Measurements from ENCODE around the gene GCSAML. TPM values are rescaled to one million over a fixed set of nuclear protein-coding genes. Genes with fewer than 3 reads are reported as not detected.

The GCSAML gene
- total and polyA plus RNA-seq, 2 of the 13 experiments (the other 11 are each of a cell fraction or from before 2014, with no cell fraction given), result not detected

DNA sequence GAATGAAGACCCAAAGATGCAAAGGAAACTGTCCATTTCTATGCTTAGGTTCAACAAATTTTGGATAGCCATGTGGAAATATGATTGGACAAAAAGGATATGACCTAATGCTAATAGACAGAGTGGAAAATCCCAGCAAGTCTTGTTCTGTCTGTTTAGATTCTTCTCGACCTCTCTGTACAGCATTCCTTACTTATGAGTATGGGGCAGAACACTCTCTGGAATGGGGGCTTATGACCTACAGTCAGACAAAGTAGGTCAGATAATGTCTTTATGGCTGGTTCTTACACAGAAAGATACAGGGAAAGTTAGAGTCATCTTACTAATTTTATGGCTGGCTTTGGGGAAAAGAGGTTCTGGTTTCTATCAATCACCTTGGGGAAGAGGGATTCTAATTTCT, 2.8 kb downstream of the GCSAML start (continued):
- TF ChIP-seq HNRNPH1 (optimal IDR thresholded peaks at IDR 0.05; ENCODE audit: low read depth, low read length), result no peak
- no peak for TF ChIP-seq ZNF546 (CRISPR knock-in tag; conservative IDR thresholded peaks at IDR 0.05)
- TF ChIP-seq EED (CRISPR knock-in tag; IDR thresholded peaks at IDR 0.05), result no peak
- no peak for TF ChIP-seq ZNF333 (CRISPR knock-in tag; IDR thresholded peaks at IDR 0.05; ENCODE audit: borderline replicate concordance)
- TF ChIP-seq DDIT3 (CRISPR knock-in tag; IDR thresholded peaks at IDR 0.05), result no peak
- TF ChIP-seq NR2C2 (CRISPR knock-in tag; IDR thresholded peaks at IDR 0.05; ENCODE audit: borderline replicate concordance), result no peak

DNA sequence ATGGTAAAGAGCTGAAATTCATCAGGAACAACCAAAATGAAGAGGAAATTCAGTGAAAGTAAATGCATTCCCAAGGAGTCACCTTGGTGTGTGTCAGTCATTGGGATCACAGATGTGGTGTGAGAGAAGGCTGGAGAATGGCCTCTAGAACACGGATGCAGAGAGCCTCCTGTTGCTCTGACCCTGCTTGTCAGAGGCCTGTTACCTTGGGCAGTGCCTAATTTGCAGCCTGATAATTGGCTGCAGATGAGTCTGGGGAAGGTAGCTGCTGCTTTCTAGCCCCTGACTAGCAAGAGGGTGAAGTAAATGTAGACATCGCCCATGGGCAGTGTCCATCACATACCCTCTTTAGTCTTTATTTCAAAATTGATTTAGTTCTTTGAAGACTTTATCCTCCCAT, 3.3 kb downstream of the GCSAML start:
- no peaks in the 10 kb centered on the region for H3K9me3 ChIP-seq (ENCODE audit: low read length)
- no peak overlapping the region for H3K4me3 ChIP-seq (replicated peaks in 1 of 3; ENCODE audit: insufficient read depth in 1 of 3, low read depth in 2 of 3, low read length in 3 of 3)
- no peak overlapping the region for H2AFZ ChIP-seq (ENCODE audit: low read length)
- no peaks in the 10 kb centered on the region for H3K79me2 ChIP-seq (ENCODE audit: insufficient read depth, low read length)
- no peak for ATAC-seq
- intact Hi-C loops (cut with micrococcal nuclease; ENCODE audit: unreplicated experiment), result no loop called here
- 5% methylated on average over 2 of the region's 2 CpGs for WGBS (ENCODE audit: low lambda C conversion rate)
- H3K36me3 ChIP-seq (replicated peaks in 1 of 2; ENCODE audit: control insufficient read depth in 1 of 2, insufficient read depth in 2 of 2, low read length in 2 of 2), result no peaks in the 10 kb centered on the region
- in situ Hi-C loops (cut with HindIII; ENCODE audit: extremely low pct_ligation_motif_present, low pct_unique_long_range_greater_than_20kb), result no loop called here
- ChIA-PET POLR2A (no interaction called here), CTCF (ENCODE audit: low intra/inter-chr PET ratio, low total read pairs) (no interaction called here)
- H3K27ac ChIP-seq (ENCODE audit: extremely low read length, insufficient read depth, low read length), result no peak overlapping the region
- H3K4me2 ChIP-seq (ENCODE audit: low read depth, low read length), result no peak overlapping the region
- no peaks in the 10 kb centered on the region for H4K20me1 ChIP-seq (ENCODE audit: insufficient read depth, low read length)
- no peak for FAIRE-seq
- no peak overlapping the region for H3K9ac ChIP-seq (ENCODE audit: insufficient read depth, low read depth, low read length)
- H3K27me3 ChIP-seq (ENCODE audit: control insufficient read depth in 1 of 2, insufficient read depth in 2 of 2, low read length in 2 of 2), result no peaks in the 10 kb centered on the region
- H3K4me1 ChIP-seq (ENCODE audit: insufficient read depth, low read length), result no peaks in the 10 kb centered on the region
- DNase-seq (ENCODE audit: low spot score), result no peak
- BruUV-seq (replicated peaks), result no TSS peak
- no peak for TF ChIP-seq ZNF121 (CRISPR knock-in tag; IDR thresholded peaks at IDR 0.05)
- no peak for TF ChIP-seq ZNF234 (CRISPR knock-in tag; conservative IDR thresholded peaks at IDR 0.05)
- TF ChIP-seq CHD4 (IDR thresholded peaks at IDR 0.05; ENCODE audit: borderline replicate concordance, low read length), result no peak
- TF ChIP-seq, protein P1, sequence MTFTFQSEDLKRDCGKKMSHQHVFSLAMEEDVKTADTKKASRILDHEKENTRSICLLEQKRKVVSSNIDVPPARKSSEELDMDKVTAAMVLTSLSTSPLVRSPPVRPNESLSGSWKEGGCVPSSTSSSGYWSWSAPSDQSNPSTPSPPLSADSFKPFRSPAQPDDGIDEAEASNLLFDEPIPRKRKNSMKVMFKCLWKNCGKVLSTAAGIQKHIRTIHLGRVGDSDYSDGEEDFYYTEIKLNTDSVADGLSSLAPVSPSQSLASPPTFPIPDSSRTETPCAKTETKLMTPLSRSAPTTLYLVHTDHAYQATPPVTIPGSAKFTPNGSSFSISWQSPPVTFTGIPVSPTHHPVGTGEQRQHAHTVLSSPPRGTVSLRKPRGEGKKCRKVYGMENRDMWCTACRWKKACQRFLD (CRISPR knock-in tag; IDR thresholded peaks at IDR 0.05; ENCODE audit: borderline replicate concordance), result no peak
- no peak for TF ChIP-seq ZNF343 (CRISPR knock-in tag; IDR thresholded peaks at IDR 0.05)
- no peak for TF ChIP-seq NFE2 (CRISPR knock-in tag; IDR thresholded peaks at IDR 0.05)
- TF ChIP-seq, protein P2, sequence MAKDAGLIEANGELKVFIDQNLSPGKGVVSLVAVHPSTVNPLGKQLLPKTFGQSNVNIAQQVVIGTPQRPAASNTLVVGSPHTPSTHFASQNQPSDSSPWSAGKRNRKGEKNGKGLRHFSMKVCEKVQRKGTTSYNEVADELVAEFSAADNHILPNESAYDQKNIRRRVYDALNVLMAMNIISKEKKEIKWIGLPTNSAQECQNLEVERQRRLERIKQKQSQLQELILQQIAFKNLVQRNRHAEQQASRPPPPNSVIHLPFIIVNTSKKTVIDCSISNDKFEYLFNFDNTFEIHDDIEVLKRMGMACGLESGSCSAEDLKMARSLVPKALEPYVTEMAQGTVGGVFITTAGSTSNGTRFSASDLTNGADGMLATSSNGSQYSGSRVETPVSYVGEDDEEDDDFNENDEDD (CRISPR knock-in tag; IDR thresholded peaks at IDR 0.05; ENCODE audit: borderline replicate concordance), result no peak
- TF ChIP-seq ZNF552 (CRISPR knock-in tag; IDR thresholded peaks at IDR 0.05; ENCODE audit: borderline replicate concordance), result no peak
- no peak for TF ChIP-seq ZNF354B (CRISPR knock-in tag; IDR thresholded peaks at IDR 0.05)
- TF ChIP-seq, protein P3, sequence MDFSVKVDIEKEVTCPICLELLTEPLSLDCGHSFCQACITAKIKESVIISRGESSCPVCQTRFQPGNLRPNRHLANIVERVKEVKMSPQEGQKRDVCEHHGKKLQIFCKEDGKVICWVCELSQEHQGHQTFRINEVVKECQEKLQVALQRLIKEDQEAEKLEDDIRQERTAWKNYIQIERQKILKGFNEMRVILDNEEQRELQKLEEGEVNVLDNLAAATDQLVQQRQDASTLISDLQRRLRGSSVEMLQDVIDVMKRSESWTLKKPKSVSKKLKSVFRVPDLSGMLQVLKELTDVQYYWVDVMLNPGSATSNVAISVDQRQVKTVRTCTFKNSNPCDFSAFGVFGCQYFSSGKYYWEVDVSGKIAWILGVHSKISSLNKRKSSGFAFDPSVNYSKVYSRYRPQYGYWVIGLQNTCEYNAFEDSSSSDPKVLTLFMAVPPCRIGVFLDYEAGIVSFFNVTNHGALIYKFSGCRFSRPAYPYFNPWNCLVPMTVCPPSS (IDR thresholded peaks at IDR 0.05), result no peak
- no peak for TF ChIP-seq STAT5B (CRISPR knock-in tag; IDR thresholded peaks at IDR 0.05)
- TF ChIP-seq DPF2 (CRISPR knock-in tag; IDR thresholded peaks at IDR 0.05; ENCODE audit: borderline replicate concordance, low read depth), result no peak
- no peak for TF ChIP-seq ZNF253 (CRISPR knock-in tag; IDR thresholded peaks at IDR 0.05; ENCODE audit: borderline replicate concordance)
- TF ChIP-seq ZNF276 (CRISPR knock-in tag; IDR thresholded peaks at IDR 0.05; ENCODE audit: low read depth), result no peak

All from HepG2 (cell line).